HEK293T (cell line): Measurements from ENCODE around the gene RAB23.

ENCODE experiments used
- CTCF ChIA-PET: fragments of 350-600 bp; formaldehyde crosslinking; extraction: SDS; loops from one replicate; lab custom pipeline; 2021; ENCODE audit warnings: antibody characterized with exemption, inconsistent platforms; lab: Yijun Ruan, JAX
- POLR2A ChIA-PET: fragments of 350-600 bp; formaldehyde crosslinking; extraction: SDS; loops from one replicate; lab custom pipeline; 2020; ENCODE audit warnings: antibody characterized with exemption, inconsistent platforms; lab: Yijun Ruan, JAX
- DNase-seq: peaks from one replicate; pipeline ENCODE4 v3.0.0; 2012; ENCODE audit warnings: mixed read lengths; ENCODE audit errors: extremely low spot score
- ARNT ChIP-seq: fragments of 450-650 bp; IDR thresholded peaks from 2 replicates; pipeline ENCODE4 v1.6.1; 2017; ENCODE audit warnings: mild to moderate bottlenecking
- BHLHE40 ChIP-seq: fragments of 450-650 bp; IDR thresholded peaks from 2 replicates; pipeline ENCODE4 v1.6.1; 2016; ENCODE audit warnings: mild to moderate bottlenecking, moderate library complexity, borderline replicate concordance
- CTBP1 ChIP-seq: fragments of 450-650 bp; IDR thresholded peaks from 2 replicates; pipeline ENCODE4 v1.6.1; 2016; ENCODE audit warnings: borderline replicate concordance
- ELF4 ChIP-seq: fragments of 450-650 bp; IDR thresholded peaks from 2 replicates; pipeline ENCODE4 v1.6.1; 2017; ENCODE audit warnings: antibody characterized with exemption
- FOXA1 ChIP-seq: fragments of 450-650 bp; IDR thresholded peaks from 2 replicates; pipeline ENCODE4 v1.6.1; 2016; ENCODE audit warnings: mild to moderate bottlenecking
- FOXK2 ChIP-seq: fragments of 450-650 bp; IDR thresholded peaks from 2 replicates; pipeline ENCODE4 v1.6.1; 2016; ENCODE audit warnings: mild to moderate bottlenecking
- FOXM1 ChIP-seq: fragments of 450-650 bp; IDR thresholded peaks from 2 replicates; pipeline ENCODE4 v1.6.1; 2017; ENCODE audit warnings: mild to moderate bottlenecking, borderline replicate concordance
- HDGF ChIP-seq: fragments of 450-650 bp; IDR thresholded peaks from 2 replicates; pipeline ENCODE4 v1.6.1; 2017; ENCODE audit warnings: antibody characterized with exemption, borderline replicate concordance
- L3MBTL2 ChIP-seq: fragments of 450-650 bp; conservative IDR thresholded peaks from 2 replicates; pipeline ENCODE4 v1.6.1; 2016; ENCODE audit warnings: mild to moderate bottlenecking
- LEF1 ChIP-seq: fragments of 450-650 bp; IDR thresholded peaks from 2 replicates; pipeline ENCODE4 v1.6.1; 2017; ENCODE audit warnings: mild to moderate bottlenecking, borderline replicate concordance
- NFRKB ChIP-seq: fragments of 450-650 bp; IDR thresholded peaks from 2 replicates; pipeline ENCODE4 v1.6.1; 2016; ENCODE audit warnings: mild to moderate bottlenecking, moderate library complexity
- SP1 ChIP-seq: fragments of 450-650 bp; IDR thresholded peaks from 2 replicates; pipeline ENCODE4 v1.6.1; 2017
- SUZ12 ChIP-seq: fragments of 450-650 bp; IDR thresholded peaks from 2 replicates; pipeline ENCODE4 v1.6.1; 2016; ENCODE audit warnings: mild to moderate bottlenecking
- TARDBP ChIP-seq: fragments of 450-650 bp; IDR thresholded peaks from 2 replicates; pipeline ENCODE4 v1.6.1; 2016
- ZNF384 ChIP-seq: fragments of 450-650 bp; IDR thresholded peaks from 2 replicates; pipeline ENCODE4 v1.6.1; 2016
- TF ChIP-seq, protein P1 (sequence below): fragments of 450-650 bp; IDR thresholded peaks from 2 replicates; pipeline ENCODE4 v1.6.1; 2016

Gene RAB23

GRCh38 chr6:57256541-57256940, 34.4 kb upstream of the RAB23 start:
- ChIA-PET CTCF (no interaction called here), POLR2A (interaction anchor here (1.0 kb wide), 1 partner anchor 35 kb away, joined by 3 read pairs; the partner anchor contains the start of gene RAB23)
- DNase-seq = no peak
- TF ChIP-seq, protein P1, sequence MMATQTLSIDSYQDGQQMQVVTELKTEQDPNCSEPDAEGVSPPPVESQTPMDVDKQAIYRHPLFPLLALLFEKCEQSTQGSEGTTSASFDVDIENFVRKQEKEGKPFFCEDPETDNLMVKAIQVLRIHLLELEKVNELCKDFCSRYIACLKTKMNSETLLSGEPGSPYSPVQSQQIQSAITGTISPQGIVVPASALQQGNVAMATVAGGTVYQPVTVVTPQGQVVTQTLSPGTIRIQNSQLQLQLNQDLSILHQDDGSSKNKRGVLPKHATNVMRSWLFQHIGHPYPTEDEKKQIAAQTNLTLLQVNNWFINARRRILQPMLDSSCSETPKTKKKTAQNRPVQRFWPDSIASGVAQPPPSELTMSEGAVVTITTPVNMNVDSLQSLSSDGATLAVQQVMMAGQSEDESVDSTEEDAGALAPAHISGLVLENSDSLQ = no peak
- TF ChIP-seq HDGF = no peak
- no peak for TF ChIP-seq FOXM1
- no peak for TF ChIP-seq L3MBTL2
- no peak for TF ChIP-seq BHLHE40
- no peak for TF ChIP-seq ZNF384
- no peak for TF ChIP-seq NFRKB
- no peak for TF ChIP-seq SUZ12
- TF ChIP-seq ELF4 = no peak
- TF ChIP-seq TARDBP = no peak
- TF ChIP-seq FOXA1 = no peak
- no peak for TF ChIP-seq LEF1
- TF ChIP-seq ARNT = no peak
- TF ChIP-seq SP1 = no peak
- TF ChIP-seq FOXK2 = no peak

DNA sequence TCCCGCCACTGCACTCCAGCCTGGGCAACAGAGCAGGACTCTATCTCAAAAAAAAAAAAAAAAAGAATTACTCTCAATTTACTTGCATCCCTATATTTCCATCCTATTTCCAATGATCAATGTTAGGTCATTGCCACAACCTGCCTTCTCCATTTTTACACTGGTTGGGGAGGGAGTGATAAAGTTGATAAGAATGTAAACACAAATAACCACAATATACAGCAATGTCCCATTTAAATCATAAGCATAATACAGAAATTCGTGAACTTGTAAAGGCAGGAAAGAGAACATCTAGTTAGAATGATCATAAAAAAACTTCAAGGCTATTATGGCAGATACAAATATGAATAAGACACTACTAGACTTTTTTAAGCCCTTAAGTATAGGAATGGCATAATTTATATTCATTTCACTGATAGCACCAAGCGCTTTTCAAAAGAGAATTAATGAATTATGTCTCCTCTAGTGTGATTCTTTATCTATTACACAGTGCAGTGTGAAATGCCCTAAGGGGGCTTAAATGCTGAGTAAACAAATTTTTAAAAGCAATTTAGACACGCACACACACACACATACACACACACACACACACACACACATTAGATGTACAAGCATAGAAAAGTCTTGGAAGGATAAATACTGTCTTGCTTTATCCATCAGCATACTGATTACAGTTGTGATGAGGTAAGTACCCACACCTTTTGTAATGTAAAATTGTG, 33.5 kb upstream of the RAB23 start:
- no peak for DNase-seq
- ChIA-PET CTCF (no interaction called here), POLR2A (no interaction called here)
- TF ChIP-seq FOXK2 (no peak), L3MBTL2 (no peak), BHLHE40 (no peak), SUZ12 (no peak)

- ChIA-PET POLR2A (no interaction called here), CTCF (interaction anchor here (0.7 kb wide), 1 partner anchor 14 kb away, joined by 3 read pairs; no protein-coding TSS in a partner anchor)
- no peak for TF ChIP-seq FOXK2
- no peak for TF ChIP-seq SUZ12
- TF ChIP-seq FOXM1 = no peak
- TF ChIP-seq ZNF384 = no peak
- TF ChIP-seq FOXA1 = no peak
- TF ChIP-seq, protein P1 = no peak
- no peak for TF ChIP-seq TARDBP
- no peak for TF ChIP-seq L3MBTL2
- no peak for TF ChIP-seq HDGF
- TF ChIP-seq BHLHE40 = no peak
- TF ChIP-seq LEF1 = no peak
- no peak for TF ChIP-seq ELF4
- no peak for TF ChIP-seq CTBP1
- TF ChIP-seq ARNT = no peak
- TF ChIP-seq NFRKB = no peak
- no peak for TF ChIP-seq SP1
- DNase-seq = no peak
Measured at GRCh38 chr6:57254055-57254717, 32.1 kb upstream of the RAB23 start.

- TF ChIP-seq NFRKB = no peak
- TF ChIP-seq LEF1 = no peak
- no peak for TF ChIP-seq SP1
- TF ChIP-seq SUZ12 = no peak
- no peak for TF ChIP-seq CTBP1
- TF ChIP-seq BHLHE40 = no peak
- TF ChIP-seq, protein P1 = no peak
- no peak for TF ChIP-seq ELF4
- no peak for TF ChIP-seq L3MBTL2
- no peak for TF ChIP-seq FOXK2
- TF ChIP-seq HDGF = no peak
- TF ChIP-seq ZNF384 = no peak
- no peak for TF ChIP-seq FOXA1
- TF ChIP-seq TARDBP = no peak
- no peak for TF ChIP-seq FOXM1
- no peak for TF ChIP-seq ARNT
- ChIA-PET POLR2A (interaction anchor here (0.6 kb wide), 1 partner anchor 56 kb away, joined by 3 read pairs; no protein-coding TSS in a partner anchor), CTCF (interaction anchor here (0.7 to 0.8 kb wide), 2 partner anchors 9 to 36 kb away, joined by 3 read pairs; no protein-coding TSS in a partner anchor)
- DNase-seq = no peak
Measured at GRCh38 chr6:57252975-57253374, 30.9 kb upstream of the RAB23 start.

- no peak for DNase-seq
- TF ChIP-seq FOXM1 = no peak
- TF ChIP-seq LEF1 = no peak
- TF ChIP-seq BHLHE40 = no peak
- ChIA-PET CTCF (no interaction called here), POLR2A (no interaction called here)
Measured at GRCh38 chr6:57252137-57252536, 30.0 kb upstream of the RAB23 start.
